Measurements from ENCODE around the gene MOB3A.

Gene MOB3A

DNA sequence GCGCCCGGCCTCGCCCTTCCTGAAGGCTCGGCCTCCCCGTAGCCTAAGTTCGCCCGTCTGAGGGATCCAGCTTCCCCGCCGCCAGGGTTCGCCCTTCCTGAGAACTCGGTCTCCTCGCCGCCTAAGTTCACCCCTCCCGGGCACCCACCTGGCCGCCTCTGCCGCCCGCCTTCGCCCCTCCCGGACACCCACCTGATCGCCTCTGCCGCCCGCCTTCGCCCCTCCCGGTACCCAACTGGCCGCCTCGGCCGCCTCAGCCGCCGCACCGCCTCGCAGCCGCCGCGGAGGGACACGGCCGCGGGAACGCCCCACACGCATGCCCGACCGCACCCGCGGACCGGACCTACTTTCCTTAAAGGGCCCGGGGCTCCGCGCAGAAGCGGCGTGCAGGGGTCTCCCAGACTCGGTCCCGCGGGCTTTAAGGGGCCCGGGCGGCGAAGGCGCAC, at the start of gene MOB3A:
Gene MOB3A, minus strand, starts transcription at position 293 of the 446 bp plus-strand sequence. CDS start 17,766 bp downstream, outside the sequence.
- TF ChIP-seq, protein P1, sequence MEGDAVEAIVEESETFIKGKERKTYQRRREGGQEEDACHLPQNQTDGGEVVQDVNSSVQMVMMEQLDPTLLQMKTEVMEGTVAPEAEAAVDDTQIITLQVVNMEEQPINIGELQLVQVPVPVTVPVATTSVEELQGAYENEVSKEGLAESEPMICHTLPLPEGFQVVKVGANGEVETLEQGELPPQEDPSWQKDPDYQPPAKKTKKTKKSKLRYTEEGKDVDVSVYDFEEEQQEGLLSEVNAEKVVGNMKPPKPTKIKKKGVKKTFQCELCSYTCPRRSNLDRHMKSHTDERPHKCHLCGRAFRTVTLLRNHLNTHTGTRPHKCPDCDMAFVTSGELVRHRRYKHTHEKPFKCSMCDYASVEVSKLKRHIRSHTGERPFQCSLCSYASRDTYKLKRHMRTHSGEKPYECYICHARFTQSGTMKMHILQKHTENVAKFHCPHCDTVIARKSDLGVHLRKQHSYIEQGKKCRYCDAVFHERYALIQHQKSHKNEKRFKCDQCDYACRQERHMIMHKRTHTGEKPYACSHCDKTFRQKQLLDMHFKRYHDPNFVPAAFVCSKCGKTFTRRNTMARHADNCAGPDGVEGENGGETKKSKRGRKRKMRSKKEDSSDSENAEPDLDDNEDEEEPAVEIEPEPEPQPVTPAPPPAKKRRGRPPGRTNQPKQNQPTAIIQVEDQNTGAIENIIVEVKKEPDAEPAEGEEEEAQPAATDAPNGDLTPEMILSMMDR (IDR thresholded peaks at IDR 0.05; ENCODE audit: low read depth, low read length): peak; percentile 37
- peak; percentile 95 to 97 for DNase-seq (ENCODE audit: low read depth in 2 of 2)
- H3K4me3 ChIP-seq (replicated peaks in 1 of 2; ENCODE audit: low read depth in 2 of 2, low read length in 2 of 2): peak within 1 kb of the TSS; percentile 73 to 76

DNA sequence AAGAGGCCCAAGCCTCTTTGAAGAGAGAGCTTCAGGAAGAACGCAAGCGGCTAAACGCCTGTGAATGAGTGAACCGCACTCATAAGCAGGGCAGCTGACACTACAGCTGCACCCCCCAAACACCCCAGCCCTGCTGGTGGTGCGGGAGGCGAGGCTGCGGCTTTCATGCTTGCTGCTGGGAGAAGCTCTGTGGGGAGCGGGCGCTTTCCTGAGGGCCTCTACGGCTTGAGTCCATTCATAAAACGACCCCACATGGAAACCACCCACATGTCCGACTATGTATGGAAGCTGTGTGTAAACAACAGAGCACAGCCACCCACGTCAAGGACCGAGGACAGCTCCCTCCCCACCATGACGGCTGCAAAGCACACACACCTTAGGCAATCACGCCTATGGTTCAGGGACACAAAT, 49.7 kb upstream of the MOB3A start:
- no peak for DNase-seq (ENCODE audit: low read depth in 2 of 2)
- TF ChIP-seq, protein P1 (IDR thresholded peaks at IDR 0.05; ENCODE audit: low read depth, low read length): no peak
- H3K4me3 ChIP-seq (replicated peaks in 1 of 2; ENCODE audit: low read depth in 2 of 2, low read length in 2 of 2): no peak overlapping the region

DNA sequence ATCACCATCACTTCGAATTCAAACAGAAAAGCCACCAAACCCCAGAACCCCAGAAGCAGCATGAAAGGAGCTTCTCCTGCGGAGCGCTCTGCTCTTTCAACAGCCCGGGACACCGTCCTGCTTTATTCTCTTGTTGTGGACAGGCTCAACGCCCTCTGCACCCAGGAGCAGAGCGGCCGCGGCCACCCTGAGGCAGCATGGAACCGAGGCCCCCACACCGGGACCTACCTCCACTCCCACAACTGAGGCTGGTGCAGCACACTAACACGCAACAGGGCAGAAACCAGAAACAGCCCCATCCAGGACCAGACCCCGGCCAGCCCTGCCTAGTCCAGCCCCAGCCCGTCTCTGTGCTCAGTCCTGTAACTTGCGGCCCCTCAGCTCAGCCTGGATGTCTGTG, 48.1 kb upstream of the MOB3A start:
- DNase-seq (ENCODE audit: low read depth in 2 of 2): no peak
- H3K4me3 ChIP-seq (replicated peaks in 1 of 2; ENCODE audit: low read depth in 2 of 2, low read length in 2 of 2): no peak overlapping the region
- TF ChIP-seq, protein P1 (IDR thresholded peaks at IDR 0.05; ENCODE audit: low read depth, low read length): no peak

DNA sequence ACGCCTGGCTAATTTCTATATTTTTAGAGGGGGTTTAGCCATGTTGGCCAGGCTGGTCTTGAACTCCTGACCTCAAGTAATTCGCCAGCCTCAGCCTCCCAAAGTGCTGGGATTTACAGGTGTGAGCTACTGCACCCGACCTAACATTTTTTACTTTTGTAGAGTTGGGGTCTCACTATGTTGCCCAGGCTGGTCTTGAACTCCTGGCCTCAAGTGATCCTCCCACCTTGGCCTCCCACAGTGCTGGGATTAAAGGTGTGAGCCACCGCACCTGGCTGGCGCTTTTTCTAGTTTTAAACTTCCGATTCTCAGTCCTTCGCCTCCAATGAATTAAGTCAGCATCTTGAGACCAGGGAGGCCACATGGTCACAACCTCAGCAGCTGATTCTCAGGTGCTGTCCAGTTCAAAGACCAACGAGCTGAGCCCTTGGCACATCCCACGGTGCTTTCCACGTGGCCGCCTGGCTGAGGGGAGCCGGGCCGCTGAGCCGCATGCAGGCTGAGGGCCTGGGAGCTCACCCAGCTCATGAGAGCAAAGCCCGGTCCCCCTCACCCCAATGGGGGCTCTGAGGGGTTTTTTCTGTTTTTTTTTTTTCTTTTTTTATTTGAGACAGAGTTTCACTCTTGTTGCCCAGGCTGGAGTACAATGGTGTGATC, 46.2 kb upstream of the MOB3A start:
- TF ChIP-seq, protein P1 (IDR thresholded peaks at IDR 0.05; ENCODE audit: low read depth, low read length): no peak
- DNase-seq (ENCODE audit: low read depth in 2 of 2): no peak
- no peak overlapping the region for H3K4me3 ChIP-seq (replicated peaks in 1 of 2; ENCODE audit: low read depth in 2 of 2, low read length in 2 of 2)

- TF ChIP-seq, protein P1 (IDR thresholded peaks at IDR 0.05; ENCODE audit: low read depth, low read length): no peak
- no peak overlapping the region for H3K4me3 ChIP-seq (replicated peaks in 1 of 2; ENCODE audit: low read depth in 2 of 2, low read length in 2 of 2)
- DNase-seq (ENCODE audit: low read depth in 2 of 2): no peak
These were observed 44.0 kb upstream of the MOB3A start for GRCh38 chr19:2140138-2140569.

DNA sequence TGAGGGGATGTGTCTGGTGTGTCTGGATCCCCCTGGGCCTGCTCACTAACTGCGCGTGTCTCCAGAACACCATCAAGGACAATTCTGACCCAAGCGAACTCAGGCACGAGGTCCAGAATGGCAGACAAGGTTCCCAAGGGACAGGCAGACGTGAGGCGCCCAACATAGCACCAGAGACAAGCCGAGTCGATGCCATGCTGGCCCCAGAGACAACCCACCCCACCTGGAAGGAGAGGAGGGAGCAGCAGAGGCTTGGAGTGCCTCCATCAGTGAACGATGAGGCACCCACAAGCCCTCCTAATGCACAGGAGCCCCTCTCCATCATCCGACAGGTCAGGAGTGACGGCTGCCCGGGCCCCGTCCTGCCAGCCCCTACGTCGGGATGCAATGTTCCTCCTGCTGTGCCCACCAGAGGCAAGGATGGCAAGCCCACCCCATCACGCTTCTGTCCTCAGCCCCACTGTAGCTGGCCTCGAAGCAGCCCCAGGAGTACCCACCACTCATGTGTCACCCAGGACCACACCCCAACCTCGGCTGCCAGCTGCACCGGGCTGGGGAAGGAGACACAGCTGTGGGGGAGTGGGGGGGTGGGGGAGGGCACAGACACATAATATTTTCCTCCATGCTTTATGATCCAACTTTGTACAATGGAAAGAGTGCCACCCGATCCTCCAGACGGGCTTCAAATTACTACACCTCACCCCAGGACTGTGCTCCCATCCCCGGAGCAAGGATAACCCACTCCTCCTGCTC, 43.4 kb upstream of the MOB3A start:
- no peak overlapping the region for H3K4me3 ChIP-seq (replicated peaks in 1 of 2; ENCODE audit: low read depth in 2 of 2, low read length in 2 of 2)
- no peak for DNase-seq (ENCODE audit: low read depth in 2 of 2)
- TF ChIP-seq, protein P1 (IDR thresholded peaks at IDR 0.05; ENCODE audit: low read depth, low read length): no peak

All from cardiac fibroblast (primary cell).